ENCODE measurements around the gene FHIT.
A peak's percentile ranks its signal among the peaks of the same experiment; 100 is the strongest.
"Not testable (repeated sequence)": the region's sequence is repeated elsewhere in the genome, so short reads cannot be mapped to it uniquely, and the experiment has no call there.

FHIT gene

DNA sequence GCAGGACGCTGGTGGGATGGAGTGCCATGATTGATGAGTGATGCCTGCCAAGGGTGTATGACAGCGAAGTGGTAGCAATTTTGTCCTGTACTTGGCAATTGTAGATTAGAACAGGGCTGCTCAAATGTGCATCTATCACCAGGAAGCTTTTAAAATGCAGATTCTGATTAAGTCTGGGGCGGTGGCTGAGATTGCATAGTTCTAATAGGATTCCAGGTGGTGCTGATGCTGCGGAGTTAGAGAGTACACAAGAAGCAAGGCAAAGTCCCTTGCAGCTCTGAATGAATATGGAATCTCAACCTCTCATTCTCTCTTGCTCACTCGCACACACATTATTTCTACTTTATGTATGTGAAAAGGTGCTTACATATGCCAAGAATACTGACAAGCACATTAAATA, 670.4 kb downstream of the FHIT start:
- DNase-seq (ENCODE audit: low spot score) = no peak

- DNase-seq (ENCODE audit: low spot score) = peak; percentile 9
Observed at GRCh38 chr3:60579734-60580133, 671.5 kb downstream of the FHIT start.

- no peak for DNase-seq (ENCODE audit: low spot score)
Observed at GRCh38 chr3:60578936-60579335, 672.3 kb downstream of the FHIT start.

DNA sequence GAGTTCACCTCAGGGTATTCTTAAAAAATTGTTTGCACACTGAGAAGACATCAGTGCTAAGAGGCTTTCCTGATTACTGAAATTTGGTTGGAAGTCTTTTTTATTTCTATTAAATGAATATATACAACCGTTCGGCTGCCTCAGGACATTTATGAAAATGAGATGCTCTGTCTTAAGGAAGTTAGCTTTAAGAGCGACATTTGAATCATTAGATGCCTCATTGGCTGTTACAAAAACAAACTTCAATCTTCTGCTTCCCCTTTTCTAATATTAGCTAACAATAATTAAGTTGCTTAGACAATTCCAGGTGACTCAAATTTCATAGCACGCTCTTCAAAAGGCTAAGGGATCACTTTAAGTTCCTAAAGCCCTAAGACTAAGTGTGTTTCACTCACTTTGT, 673.7 kb downstream of the FHIT start:
- no peak for DNase-seq (ENCODE audit: low spot score)

GRCh38 chr3:60575718-60576272, 675.5 kb downstream of the FHIT start:
- DNase-seq (ENCODE audit: low spot score) = no peak

- DNase-seq (ENCODE audit: low spot score) = no peak
Observed at GRCh38 chr3:60574046-60574769, 677.0 kb downstream of the FHIT start.

DNA sequence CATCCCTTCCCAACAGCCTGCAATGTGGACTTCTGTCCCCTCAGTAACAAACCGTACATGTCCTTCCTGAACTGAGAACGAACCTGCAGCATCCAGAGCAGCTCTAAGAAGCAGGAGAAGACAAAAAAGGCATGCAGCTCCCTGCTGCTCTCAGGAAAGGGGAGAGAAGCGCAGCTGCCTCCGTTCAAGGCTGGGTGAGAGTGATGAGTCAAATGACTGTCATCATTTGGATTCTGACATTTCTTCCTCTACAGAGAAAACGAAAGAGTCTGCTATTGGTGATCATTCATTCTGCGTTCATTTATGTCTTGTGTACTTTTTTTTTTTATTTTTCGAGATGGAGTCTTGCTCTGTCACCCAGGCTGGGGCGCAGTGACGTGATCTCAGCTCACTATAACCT, 677.8 kb downstream of the FHIT start:
- no peak for DNase-seq (ENCODE audit: low spot score)

- DNase-seq (ENCODE audit: low spot score) = no peak
Observed at GRCh38 chr3:60571511-60571910, 679.7 kb downstream of the FHIT start.

DNA sequence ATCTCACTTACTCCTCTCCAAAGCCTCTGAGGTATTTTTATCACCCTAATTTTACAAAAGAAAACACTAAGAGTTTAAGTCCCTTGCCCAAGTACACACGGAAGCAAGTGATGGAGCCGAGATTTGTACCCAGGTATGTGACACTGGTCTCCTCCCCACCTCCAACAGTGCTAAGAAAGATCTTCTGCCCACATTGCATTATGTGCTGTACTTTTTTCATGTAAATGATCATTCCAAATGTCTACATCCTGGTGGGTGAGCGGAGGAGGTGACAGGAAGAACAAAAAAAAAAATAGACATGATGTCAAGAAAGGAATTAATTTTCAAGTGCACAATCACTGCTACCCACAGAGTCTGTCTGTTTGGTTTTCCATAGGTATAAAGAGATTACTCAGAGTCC, 694.1 kb downstream of the FHIT start:
- DNase-seq (ENCODE audit: low spot score) = no peak

- no peak for DNase-seq (ENCODE audit: low spot score)
Observed at GRCh38 chr3:60555686-60556354, 695.4 kb downstream of the FHIT start.

DNA sequence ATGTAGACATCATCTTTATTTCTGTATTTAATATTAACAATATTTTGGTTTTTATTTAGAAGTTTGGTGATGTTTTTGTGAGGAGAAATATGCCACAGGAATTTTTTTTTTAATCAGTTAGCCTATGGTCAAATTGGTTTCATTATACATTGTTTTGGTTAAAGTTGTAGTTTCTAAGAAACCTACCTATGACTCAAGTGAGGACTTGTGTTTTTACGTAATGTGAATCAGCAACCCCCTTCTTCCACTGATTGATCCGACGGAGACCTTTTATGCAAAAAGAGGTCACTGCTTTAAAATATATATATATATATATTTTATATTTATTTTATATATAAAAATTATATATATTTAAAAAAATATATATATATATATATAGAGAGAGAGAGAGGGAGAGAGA, 698.1 kb downstream of the FHIT start:
- DNase-seq (ENCODE audit: low spot score) = no peak

DNA sequence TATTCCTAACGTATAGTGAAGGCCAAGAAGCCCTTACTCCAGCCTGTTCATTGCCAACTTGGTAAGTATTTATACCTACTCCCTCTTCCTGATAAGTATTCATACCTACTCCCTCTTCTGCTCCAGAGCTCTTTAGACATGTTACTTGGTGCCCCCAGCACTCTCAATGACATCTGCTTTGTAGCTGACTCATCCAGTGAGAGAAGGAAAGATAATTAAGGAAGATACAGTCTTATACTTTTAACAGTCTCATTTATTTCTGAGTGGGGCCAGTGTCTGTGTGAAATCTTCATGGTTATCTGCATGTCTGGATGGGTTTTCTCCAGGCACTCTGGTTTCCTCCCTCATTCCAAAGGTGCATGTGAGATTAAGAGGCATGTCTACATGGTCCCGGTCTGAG, 698.7 kb downstream of the FHIT start:
- peak; percentile 4 for DNase-seq (ENCODE audit: low spot score)

DNA sequence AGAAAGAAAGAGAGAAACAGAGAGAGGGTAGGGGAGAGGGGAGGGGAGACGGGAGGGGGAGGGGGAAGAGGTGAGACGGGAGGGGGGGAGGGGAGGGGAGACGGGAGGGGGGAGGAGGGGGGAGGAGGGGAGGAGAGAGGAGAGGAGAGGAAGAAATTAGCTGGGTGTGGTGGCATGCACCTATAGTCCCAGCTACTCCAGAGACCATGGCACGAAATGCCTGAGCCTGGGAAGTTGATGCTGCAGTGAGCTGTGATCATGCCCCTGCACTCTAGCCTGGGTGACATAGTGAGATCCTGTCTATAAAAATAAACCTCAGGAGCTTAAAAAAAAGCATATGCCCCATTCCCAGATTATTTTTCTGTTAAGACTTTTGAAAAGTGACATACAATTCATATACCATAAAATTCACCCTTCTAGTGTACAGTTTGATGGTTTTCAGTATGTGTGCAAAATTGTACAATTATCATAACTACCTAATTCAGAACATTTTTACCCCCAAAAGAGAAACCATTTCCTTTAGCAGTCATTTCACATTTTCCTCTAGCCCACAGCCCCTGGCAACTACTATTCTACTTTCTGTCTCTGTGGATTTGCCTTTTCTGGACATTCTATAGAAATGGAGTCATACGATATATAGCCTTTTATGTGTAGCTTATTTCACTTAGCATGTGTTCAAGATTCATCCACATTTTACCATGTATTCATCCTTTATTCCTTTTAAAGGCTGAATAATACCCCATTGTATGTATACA, 699.6 kb downstream of the FHIT start:
- DNase-seq (ENCODE audit: low spot score) = no peak

DNA sequence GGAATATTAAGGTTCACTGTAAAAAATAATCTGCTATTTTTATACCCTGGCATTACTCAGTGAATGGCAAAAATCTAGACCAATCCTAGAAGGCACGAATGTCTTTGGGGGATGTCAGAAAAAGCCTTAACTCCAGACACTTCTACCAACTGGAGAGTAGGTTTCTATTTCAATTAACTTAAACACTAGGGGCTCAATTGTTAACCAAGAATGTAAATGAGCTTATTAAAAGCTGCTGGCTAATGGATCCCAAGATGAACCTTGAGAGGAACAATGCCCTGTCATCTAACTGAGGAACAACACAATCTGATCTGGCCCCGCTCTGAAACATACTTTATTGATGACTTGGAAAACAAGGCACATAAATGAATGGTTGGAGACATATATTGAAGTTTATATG, 701.4 kb downstream of the FHIT start:
- DNase-seq (ENCODE audit: low spot score) = no peak

DNA sequence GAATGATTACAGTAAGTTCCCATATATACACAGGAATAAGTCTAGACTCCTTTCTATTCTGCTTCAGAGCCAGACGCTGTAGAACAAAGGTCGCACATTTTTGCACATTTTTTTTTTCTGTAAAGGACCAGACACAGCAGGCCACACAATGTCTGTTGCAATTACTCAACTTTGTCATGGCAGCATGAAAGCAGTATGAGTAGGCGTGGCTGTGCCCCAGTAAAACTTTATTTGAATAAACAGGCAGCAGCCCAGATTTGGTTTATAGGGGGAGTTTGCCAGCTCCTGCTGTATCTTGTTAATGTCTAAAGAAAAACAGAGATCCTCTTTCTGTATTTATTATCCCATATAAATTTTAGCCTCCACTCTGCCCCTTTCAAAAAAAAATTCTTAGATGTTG, 708.3 kb downstream of the FHIT start:
- no peak for DNase-seq (ENCODE audit: low spot score)

GRCh38 chr3:60539394-60539793, 711.9 kb downstream of the FHIT start:
- not testable (repeated sequence) for DNase-seq (ENCODE audit: low spot score)

DNA sequence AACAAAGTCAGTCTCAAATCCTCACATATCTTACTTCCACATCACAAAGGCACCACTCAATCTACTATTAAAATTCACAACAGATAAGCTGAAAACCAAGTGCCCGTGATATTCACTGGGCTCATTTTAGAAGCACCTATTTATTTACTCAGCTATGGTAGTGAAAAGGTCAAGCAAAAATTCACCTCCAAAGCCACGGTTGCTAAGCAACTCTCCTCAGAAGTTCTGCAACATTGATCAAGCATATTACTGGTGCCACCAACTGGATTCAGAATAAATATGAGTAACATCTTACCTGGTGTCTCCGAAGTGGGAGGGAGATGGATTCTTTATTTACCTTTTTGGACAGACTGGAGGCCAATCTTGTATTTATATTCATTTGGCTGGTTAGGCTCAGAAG, 714.8 kb downstream of the FHIT start:
- no peak for DNase-seq (ENCODE audit: low spot score)

- DNase-seq (ENCODE audit: low spot score) = no peak
Observed at GRCh38 chr3:60531759-60532158, 719.5 kb downstream of the FHIT start.

GRCh38 chr3:60528651-60529050, 722.6 kb downstream of the FHIT start:
- peak; percentile 52 for DNase-seq (ENCODE audit: low spot score)

GRCh38 chr3:60523536-60523935, 727.7 kb downstream of the FHIT start:
- DNase-seq (ENCODE audit: low spot score) = no peak

GRCh38 chr3:60517134-60517533, 734.1 kb downstream of the FHIT start:
- no peak for DNase-seq (ENCODE audit: low spot score)

DNA sequence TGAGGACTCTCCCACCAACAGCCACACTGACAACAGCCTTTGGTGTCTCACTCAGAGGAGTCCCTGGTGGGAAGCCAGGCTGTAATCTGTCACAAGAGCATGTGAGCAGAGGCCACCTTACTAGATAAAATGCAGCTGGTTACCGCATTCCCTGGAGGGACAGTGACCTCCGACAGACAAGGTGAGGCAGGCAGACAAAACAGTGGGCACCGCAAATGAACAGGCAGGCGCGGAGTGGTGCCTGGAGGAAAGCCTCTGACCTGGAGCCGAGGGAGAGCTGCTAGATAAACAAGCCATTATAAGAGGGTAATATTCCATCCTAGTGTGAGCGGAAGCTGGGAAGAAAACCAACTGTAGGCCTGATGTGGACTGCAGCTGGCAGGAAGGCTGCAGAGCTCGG, 736.4 kb downstream of the FHIT start:
- peak; percentile 13 for DNase-seq (ENCODE audit: low spot score)
